ENCODE measurements around the gene DNPH1. TPM values are rescaled to one million over a fixed set of nuclear protein-coding genes. Genes with fewer than 3 reads are reported as not detected.
A peak's percentile ranks its signal among the peaks of the same experiment; 100 is the strongest.

Gene DNPH1
- total and polyA plus RNA-seq, 9 of the 15 experiments (the other 6 are each of a cell fraction or from before 2014, with no cell fraction given): 7.3 to 300 (median 68.7) TPM

- TF ChIP-seq NR0B1 (IDR thresholded peaks at IDR 0.05; ENCODE audit: partially characterized antibody) (no peak), CEBPB (tag; IDR thresholded peaks at IDR 0.05) (0 out of 2 replicates have a peak, but pooled peaks have one; percentile 29)
- Histone ChIP-seq H3K9me1 (ENCODE audit: control insufficient read depth, insufficient read depth, low read length) (no peaks in the 10 kb centered on the region), H3K4me3 (no peak overlapping the region), H3K27me3 (ENCODE audit: control insufficient read depth in 2 of 2, insufficient read depth in 2 of 2, low read length in 2 of 2) (no peaks in the 10 kb centered on the region), H3K4me1 (replicated peaks in 1 of 2; ENCODE audit: control insufficient read depth in 2 of 2, insufficient read depth in 2 of 2, low read length in 2 of 2) (peaks cover 37 to 45% of the 10 kb centered on the region in 2 experiments), H2AFZ (ENCODE audit: low read depth, low read length) (no peak overlapping the region), H3K4me2 (ENCODE audit: insufficient read depth, low read length) (peak overlapping the region; percentile 1; the same call in 1 of the 2 replicates), H3K36me3 (ENCODE audit: control insufficient read depth, insufficient read depth, low read length) (peaks cover 61% of the 10 kb centered on the region; the same call in 2 of the 3 replicates), H3K27ac (ENCODE audit: extremely low read depth, low read depth, low read length) (no peak overlapping the region), H3K9ac (ENCODE audit: insufficient read depth in 1 of 2, low read depth in 2 of 2, low read length in 2 of 2) (peak overlapping the region in 1 of 2 experiments; percentile 73; a peak in 2 of 4 replicates), H3K9me3 (replicated peaks; ENCODE audit: control insufficient read depth, insufficient read depth, low read depth, low read length) (no peaks in the 10 kb centered on the region), H3K79me2 (ENCODE audit: control insufficient read depth, insufficient read depth, low read length) (peaks cover 24% of the 10 kb centered on the region; the same call in 2 of the 3 replicates), H4K20me1 (replicated peaks; ENCODE audit: control insufficient read depth, insufficient read depth, low read length) (no peaks in the 10 kb centered on the region)
- FAIRE-seq: no peak
- no peak for ATAC-seq
- 89% methylated on average over 21 of the region's 21 CpGs for WGBS (ENCODE audit: insufficient coverage, low coverage, missing lambda C conversion rate)
- ChIA-PET CTCF (ENCODE audit: low intra/inter-chr PET ratio) (no interaction called here), POLR2A (interaction anchor here (0.7 kb wide), 1 partner anchor 10 kb away, joined by 3 read pairs; no protein-coding TSS in a partner anchor)
- BruUV-seq (replicated peaks): no TSS peak
- DNase-seq (ENCODE audit: extremely low read depth in 1 of 4, low spot score in 3 of 4): no peak
- intact Hi-C loops (cut with micrococcal nuclease): no loop called here
- in situ Hi-C loops (cut with MboI): no loop called here
Observed at GRCh38 chr6:43184268-43184985, 44.9 kb downstream of the DNPH1 start.
